Lower lobe of right lung (tissue), 2 donors: ENCODE measurements around the gene PDE4D. TPM values are rescaled to one million over a fixed set of nuclear protein-coding genes. Genes with fewer than 3 reads are reported as not detected.

Experiments
- ATAC-seq, 2 donors: fragments of 200-7000 bp; cut with Tn5 transposase; one replicate each; pipeline ENCODE4 v1.9.1; 2020 to 2022; ENCODE audit warnings: mild to moderate bottlenecking in 2 of 2, moderate library complexity in 2 of 2
- DNase-seq: peaks from one replicate; pipeline ENCODE4 v3.0.0-alpha.2; 2020
- H3K27ac ChIP-seq: fragments of 200-600 bp; one replicate; pipeline ENCODE4 v1.8.0; 2022
- H3K27me3 ChIP-seq: fragments of 200-600 bp; one replicate; pipeline ENCODE4 v1.8.0; 2022; ENCODE audit warnings: low read depth
- H3K36me3 ChIP-seq: fragments of 200-600 bp; one replicate; pipeline ENCODE4 v1.8.0; 2022; ENCODE audit warnings: mild to moderate bottlenecking
- H3K4me1 ChIP-seq: fragments of 200-600 bp; one replicate; pipeline ENCODE4 v1.8.0; 2022
- H3K4me3 ChIP-seq: fragments of 200-600 bp; one replicate; pipeline ENCODE4 v1.8.0; 2022; ENCODE audit warnings: mild to moderate bottlenecking
- H3K9me3 ChIP-seq: fragments of 200-600 bp; one replicate; pipeline ENCODE4 v1.8.0; 2022
- CTCF ChIP-seq: fragments of 200-600 bp; IDR thresholded peaks from one replicate; pipeline ENCODE4 v1.8.0; 2022; ENCODE audit warnings: antibody characterized with exemption, mild to moderate bottlenecking
- intact Hi-C: fragments of 100-400 bp; cut with DNase I; formaldehyde crosslinking; loops from one replicate; pipeline ENCODE4 v1.11.0; 2022
- total RNA-seq: library from RNA; stranded (reverse); fragmentation: NEBNext Ultra II Directional; extraction: Animal tissue kit (Norgen Biotek cat#: 25700); gene quantifications from one replicate; pipeline ENCODE4 v1.2.1, GENCODE V29; 2021
- donor health status: DM: no; HTN: yes; CAD: no; lungs with severe emphysema.

Gene PDE4D
- total RNA-seq, 1 donor from 2014 or later = 71.3 TPM

GRCh38 chr5:59125011-59125961, 768.2 kb downstream of the PDE4D start:
- peak overlapping the region; percentile 83 for H3K27ac ChIP-seq
- intact Hi-C loops = no loop called here
- no peak overlapping the region for H3K4me3 ChIP-seq
- H3K4me1 ChIP-seq = peaks cover 41% of the 10 kb centered on the region
- no peaks in the 10 kb centered on the region for H3K27me3 ChIP-seq
- ATAC-seq (no peak), DNase-seq (no peak)
- no peak for TF ChIP-seq CTCF
- H3K9me3 ChIP-seq = no peaks in the 10 kb centered on the region
- H3K36me3 ChIP-seq = no peaks in the 10 kb centered on the region

GRCh38 chr5:59123595-59124561, 769.6 kb downstream of the PDE4D start:
- TF ChIP-seq CTCF = no peak
- intact Hi-C loops = no loop called here
- Histone ChIP-seq H3K27ac (peak overlapping the region; percentile 83), H3K27me3 (no peaks in the 10 kb centered on the region), H3K9me3 (no peaks in the 10 kb centered on the region), H3K36me3 (no peaks in the 10 kb centered on the region), H3K4me3 (no peak overlapping the region), H3K4me1 (peaks cover 41% of the 10 kb centered on the region)
- DNase-seq (no peak), ATAC-seq (no peak)

- ATAC-seq (no peak), DNase-seq (no peak)
- Histone ChIP-seq H3K27me3 (no peaks in the 10 kb centered on the region), H3K4me1 (peaks cover 7% of the 10 kb centered on the region), H3K9me3 (no peaks in the 10 kb centered on the region), H3K27ac (no peak overlapping the region), H3K36me3 (no peaks in the 10 kb centered on the region), H3K4me3 (no peak overlapping the region)
- intact Hi-C loops = no loop called here
- no peak for TF ChIP-seq CTCF
Observed at GRCh38 chr5:59119480-59119879, 774.0 kb downstream of the PDE4D start.

- Histone ChIP-seq H3K27me3 (no peaks in the 10 kb centered on the region), H3K27ac (no peak overlapping the region), H3K4me1 (no peaks in the 10 kb centered on the region), H3K9me3 (no peaks in the 10 kb centered on the region), H3K36me3 (no peaks in the 10 kb centered on the region), H3K4me3 (no peak overlapping the region)
- intact Hi-C loops = no loop called here
- DNase-seq = no peak
- TF ChIP-seq CTCF = no peak
- peak; percentile 57 to 81 for ATAC-seq
Observed at GRCh38 chr5:59117320-59117719, 776.2 kb downstream of the PDE4D start.

GRCh38 chr5:59116231-59116865, 777.2 kb downstream of the PDE4D start:
- Histone ChIP-seq H3K36me3 (no peaks in the 10 kb centered on the region), H3K27ac (no peak overlapping the region), H3K27me3 (no peaks in the 10 kb centered on the region), H3K4me1 (no peaks in the 10 kb centered on the region), H3K4me3 (no peak overlapping the region), H3K9me3 (no peaks in the 10 kb centered on the region)
- no peak for TF ChIP-seq CTCF
- no peak for DNase-seq
- intact Hi-C loops = no loop called here
- ATAC-seq = peak in 1 of 2 donors; percentile 40
